SK-N-MC (cell line): ENCODE results near the gene KRT10.

Source experiments
- EZH2 ChIP-seq: fragments of 200-600 bp; sonication (generic); IDR thresholded peaks from one replicate; pipeline ENCODE4 v1.6.1; 2017; ENCODE audit warnings: antibody characterized with exemption
- POLR2AphosphoS5 ChIP-seq: IDR thresholded peaks from 2 replicates; pipeline ENCODE4 v1.6.1; 2012; ENCODE audit warnings: mild to moderate bottlenecking, low read depth, low read length, borderline replicate concordance

DNA sequence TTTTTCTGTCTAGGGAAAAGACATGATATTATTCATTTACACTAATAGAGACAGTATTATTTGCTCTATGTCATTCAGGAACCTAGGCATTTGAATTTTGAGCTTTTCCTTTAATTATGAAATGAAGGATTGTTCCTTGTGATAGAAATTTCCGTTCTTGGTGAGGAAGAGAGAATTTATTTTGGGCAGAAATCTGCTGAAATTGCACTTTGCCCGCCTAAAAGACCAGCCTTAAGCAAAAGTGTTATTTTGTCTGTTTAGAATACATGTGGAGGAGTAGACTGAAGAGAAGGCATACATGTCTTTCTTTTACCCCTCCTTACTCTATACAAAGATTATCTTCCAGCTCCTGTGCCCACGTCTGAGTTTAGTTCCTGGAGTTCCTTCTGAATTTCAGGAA lies 16.8 kb upstream of the KRT10 start:
- TF ChIP-seq EZH2: no peak
- TF ChIP-seq POLR2AphosphoS5: no peak
